Superior temporal gyrus (tissue), 1 donor: Measurements from ENCODE around the gene SSTR5.
A peak's percentile ranks its signal among the peaks of the same experiment; 100 is the strongest.

Experiments
- DNase-seq: peaks from one replicate; pipeline ENCODE4 v3.0.0-alpha.2; 2016; ENCODE audit errors: extremely low spot score

SSTR5 gene

DNA sequence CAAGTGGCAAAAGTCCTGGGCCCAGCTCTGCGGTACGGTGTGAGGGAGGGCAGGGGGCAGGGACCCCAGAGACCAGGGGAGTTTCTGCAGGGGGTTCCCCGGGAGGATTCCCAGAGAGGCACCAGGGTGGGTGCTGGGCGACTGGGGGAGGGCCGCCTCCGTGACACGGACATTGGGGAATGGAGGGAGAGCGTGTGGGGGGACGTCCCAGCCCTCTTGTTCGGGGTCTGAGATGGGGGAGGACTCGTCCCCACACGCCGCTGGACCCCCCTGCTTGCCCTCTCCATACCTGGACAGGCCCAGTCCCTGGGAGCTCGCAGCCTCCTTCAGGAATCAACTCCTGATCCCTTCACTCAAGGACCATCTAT lies 49.8 kb downstream of the SSTR5 start:
- DNase-seq: no peak

DNA sequence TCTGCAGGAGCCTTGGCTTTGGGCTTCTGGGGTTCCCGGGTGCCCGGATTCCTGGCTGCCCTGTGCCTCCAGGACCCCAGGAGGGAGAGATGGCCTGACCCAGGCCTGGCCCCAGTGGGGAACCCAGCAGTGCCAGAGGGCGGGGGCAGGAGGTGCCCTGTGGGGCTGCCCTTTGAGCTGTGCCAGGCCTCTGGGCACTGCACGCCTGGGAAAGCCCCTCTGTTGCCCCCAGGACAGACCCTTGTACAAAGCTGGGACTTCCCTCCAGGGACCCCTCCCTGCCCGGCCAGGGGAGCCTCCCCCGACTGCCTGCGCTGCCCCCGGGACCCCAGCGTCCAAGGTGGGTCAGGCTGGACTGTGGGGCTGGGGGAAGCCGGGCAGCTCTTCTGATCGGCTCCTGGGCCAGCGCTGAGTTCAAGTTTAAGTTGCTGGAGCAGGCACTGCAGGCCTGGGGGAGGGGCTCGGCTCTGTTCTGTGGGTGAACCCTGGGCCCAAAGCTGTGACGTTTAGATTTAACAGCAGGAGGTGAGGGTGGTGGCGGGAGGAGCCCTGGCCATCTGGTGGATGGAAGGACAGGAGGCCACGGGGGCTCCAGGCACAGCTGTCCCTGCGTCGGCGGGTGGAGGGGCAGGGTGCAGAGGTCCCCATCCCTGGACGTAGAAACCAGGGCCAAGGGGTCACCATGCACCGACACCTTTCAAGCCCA lies 51.1 kb downstream of the SSTR5 start:
- DNase-seq: no peak

DNA sequence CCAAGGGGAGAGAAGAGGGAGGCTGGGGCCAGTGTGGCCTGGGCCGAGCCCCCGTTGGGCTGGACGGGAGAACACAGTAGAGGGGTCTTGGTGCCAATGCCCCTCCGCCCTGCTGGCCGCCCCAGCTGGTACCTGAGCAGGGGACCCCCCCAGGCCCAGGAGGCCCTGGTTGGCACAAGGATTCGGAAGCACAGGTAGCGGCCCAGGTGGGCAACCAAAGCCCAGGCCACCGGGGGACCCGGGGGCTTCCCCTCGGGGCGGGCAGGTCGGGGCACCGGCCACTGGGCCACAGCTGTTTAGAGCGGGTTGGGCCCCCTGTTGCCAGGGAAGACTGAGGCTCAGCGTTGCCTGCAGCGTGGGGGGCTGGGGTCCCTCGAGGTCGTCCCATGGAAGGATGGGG lies 51.7 kb downstream of the SSTR5 start:
- no peak for DNase-seq

DNA sequence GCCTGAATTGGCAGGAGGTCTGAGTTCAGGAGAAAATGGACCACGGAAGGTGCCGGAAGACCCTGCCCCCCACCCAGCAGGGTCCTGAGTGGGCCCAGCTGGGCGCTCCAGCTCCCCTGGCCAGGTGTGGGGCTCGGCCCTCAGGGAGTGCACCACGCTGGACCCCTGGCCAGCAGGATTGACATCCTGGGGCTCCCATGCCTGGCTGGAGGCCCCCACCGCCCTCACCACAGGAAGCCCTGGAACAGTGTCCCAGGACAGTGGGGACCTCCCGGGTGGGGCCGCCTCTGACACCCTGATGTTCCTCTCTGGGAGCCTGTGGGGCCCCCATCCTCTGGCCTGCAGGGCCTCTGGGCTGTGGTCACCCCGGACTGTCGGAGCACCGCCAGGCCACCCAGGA lies 52.2 kb downstream of the SSTR5 start:
- DNase-seq: no peak

DNA sequence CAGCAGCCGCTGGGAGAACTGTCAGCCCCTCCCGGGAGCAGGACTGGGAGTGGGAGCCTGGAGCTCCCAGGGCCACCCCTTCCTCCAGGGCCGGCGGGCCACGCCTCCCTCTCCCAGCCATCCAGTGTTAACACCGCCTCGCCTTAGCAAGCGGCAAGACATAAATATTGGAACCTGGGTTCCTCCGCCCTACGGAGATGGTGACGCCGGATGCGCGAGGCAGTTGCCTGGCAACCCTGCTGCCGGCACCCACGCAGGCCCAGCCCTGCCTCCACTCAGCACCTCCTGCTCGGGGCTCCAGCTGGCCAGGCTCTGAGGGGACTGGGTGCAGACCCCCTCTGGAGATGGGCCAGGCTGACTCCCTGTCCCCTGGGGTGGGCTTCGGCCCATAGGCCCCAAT lies 52.9 kb downstream of the SSTR5 start:
- DNase-seq: peak; percentile 54

DNA sequence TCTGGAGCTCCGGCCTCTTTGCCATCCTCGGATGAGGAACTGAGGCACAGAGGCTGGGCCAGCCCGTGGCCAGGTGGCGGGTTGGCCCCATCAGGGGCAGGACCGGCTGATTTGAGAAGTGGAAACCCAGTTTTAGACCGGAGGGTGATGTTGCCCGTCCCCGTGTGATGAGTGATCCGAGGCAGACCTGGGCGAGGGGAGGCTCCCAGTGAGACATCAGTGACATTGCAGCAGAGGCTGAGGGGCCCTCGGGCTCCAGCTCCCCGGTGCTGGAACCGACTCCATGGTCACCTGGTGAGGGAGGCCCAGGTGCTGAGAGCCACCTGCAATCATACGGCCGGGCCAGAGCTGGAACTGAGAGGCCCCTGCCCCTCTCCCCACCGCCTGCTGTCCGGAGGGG lies 53.5 kb downstream of the SSTR5 start:
- no peak for DNase-seq

DNA sequence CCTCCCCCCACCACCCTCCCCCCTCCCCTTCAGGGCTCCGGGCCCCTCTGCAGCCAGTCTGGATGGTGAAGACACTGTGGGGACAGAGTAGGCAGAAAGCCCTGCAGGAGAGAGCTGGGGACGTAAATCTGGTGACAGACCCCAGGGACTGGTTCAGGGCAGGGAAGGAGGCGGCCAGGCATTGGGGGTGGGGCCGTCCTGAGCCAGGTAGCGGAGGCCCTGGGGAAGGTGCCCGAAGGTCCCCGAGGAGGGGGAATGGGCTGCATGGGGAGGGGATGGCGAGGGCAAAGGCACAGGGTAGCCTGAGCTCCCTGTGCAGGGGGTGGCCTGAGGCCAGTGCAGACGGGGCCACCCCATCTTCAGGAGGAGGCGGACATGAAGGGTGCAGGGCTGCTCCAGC lies 54.0 kb downstream of the SSTR5 start:
- DNase-seq: no peak

DNA sequence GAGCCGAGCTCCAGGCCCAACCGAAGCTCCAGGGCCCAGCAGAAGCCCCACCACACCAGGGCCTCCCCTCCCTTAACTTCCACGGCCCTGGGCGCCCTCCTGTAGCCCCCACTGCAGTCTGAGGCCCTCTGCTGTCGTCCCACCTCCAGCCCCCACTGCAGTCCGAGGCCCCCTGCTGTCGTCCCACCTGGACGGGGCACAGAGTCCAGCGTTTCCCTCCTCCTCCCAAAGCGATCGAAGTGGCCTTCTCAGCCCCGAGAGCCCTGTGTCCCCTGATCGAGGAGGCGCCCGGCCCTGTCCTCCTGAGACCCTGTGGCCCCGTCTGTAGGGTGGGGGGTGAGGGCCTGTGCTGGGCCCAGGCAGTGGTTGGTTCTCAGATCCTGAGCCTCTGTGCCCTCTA lies 54.6 kb downstream of the SSTR5 start:
- DNase-seq: no peak

DNA sequence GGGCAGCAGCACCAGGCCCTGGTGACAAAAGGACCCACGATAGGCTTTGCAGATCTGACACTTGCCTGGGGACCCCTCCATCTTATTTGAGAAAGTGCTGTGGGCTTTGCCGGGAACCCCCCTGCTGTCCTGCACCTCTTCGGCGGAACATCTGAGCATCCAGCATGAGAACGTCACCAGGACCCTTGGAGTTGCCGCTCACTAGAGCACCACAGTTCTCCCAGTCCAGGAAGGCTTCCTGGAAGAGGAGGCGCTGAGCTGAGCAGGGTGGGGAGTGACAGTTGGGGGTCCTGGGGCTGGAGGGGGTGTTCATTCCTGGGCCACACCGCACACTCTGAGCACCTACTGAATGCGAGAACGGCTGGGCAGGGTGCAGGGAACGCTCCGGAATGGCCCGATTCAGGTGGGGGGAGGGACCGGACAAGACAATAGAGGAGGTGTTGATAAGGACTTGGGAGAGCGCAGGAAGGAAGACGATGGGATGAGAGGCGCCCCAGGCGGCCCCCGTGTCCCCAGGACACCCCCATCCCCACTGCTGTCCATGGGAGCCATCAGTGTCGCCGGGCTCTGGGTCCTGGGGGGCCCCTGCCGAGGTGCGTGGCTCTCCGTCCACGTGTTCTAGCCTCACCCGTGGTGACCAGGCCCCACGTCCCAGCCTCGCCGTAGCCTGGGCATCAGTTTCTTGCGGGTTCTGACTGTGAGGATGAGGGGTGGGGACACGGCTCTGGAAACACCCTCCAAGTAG lies 55.6 kb downstream of the SSTR5 start:
- no peak for DNase-seq

DNA sequence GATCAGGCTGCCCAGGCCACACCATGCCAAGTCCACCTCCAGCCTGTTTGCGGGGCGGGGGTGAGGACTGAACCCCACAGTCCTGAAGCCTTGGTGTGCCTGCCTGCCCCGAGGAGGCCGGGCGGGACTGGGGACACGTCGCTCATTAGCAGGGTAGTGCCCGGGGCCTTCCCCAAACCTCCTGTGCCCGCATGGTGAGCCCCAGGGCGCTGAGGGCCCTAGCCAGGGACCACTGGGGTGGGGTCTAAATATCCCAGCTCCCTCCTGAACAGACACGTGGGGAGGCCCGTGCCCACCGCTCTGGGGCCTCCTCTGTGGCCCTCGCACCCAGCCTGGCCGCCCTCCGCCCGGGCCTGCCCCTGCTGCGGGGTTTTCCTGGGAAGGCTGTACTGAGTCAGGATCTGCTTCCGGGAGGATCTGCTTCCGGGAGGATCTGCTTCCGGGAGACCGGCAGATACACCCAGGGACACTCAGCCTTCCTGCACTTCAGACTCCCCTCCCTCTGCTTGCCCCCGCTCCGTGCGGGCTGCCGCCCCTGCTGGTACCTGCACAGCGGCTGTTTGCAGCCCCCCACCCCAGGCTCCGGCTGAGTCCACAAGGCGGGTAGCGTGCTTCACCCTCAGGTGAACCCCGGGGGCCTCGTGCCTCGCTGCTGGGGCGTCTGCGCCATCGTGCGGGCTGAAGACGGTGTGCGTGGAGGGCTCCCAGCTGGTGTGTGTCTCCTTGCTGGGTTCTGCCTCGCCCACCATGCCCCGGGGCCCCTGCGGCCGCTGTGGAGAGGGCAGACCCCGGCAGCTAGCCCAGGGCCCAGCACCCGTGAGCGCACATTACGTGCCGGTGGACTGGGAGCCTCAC lies 56.8 kb downstream of the SSTR5 start:
- no peak for DNase-seq

DNA sequence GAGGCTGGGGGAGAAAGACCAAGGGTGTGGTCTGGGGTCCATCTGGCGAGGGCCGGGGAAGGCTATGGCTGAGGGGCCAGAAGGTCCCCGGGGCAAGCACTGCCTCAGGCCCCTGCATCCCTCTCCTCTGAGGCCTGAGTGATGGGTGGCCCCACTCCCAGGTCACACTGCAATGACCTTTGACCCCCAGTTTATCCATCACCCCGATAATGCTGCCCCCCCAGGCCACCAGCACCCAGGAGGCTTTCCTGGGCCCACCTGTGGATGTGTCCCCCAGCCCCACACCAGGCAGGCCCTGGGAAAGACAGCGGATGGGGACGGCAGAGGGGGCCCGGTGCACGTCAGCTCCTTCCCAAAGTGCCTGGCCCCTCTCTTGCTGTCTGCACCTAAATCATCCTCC lies 57.8 kb downstream of the SSTR5 start:
- no peak for DNase-seq
